ENCODE results near the gene CES2.

Gene CES2

DNA sequence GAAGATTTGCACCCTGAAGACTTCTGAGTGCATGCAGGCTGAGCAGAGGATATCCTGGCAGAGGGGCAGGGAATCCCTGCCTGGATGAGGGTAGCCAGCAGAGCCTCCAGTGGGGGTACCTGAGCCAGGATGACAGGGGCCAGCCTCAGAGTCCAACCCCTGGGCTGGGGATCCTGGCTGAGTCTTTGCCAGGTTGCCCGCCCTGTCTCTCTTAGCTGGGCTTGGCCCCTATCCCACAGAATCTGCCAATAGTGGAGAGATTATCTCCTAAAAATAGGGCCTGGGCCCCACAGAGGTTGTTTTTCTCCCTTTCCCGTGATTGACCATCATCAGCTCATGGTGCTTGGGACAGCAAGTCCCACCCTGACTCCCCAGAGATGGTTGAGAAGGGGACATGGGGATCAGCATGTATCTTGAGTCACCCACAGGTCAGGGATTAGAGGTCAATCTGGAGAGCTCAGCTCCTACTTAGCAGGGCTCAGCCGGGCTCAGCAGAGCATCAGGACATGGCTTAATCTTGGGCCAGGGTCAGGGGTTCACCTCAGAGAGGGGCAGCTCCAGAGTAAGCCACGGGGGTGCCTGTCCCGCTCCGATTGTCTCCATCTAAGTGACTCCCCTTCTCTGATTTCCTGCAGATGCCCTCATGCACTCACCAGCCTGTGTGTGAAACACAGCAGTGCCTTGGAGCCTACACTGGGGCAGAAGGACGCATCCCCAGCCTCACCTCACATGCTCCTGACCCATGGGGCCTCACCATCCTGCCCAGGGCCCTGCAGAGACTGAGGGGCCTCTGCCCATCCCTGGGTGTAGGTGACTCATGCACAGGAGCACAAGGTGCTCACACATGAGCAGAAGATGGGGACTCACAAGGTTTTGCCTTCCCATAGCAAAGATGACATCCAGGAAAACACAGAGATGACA, 28.1 kb upstream of the CES2 start:
- DNase-seq (ENCODE audit: low read depth) = no peak
- TF ChIP-seq, protein P1, sequence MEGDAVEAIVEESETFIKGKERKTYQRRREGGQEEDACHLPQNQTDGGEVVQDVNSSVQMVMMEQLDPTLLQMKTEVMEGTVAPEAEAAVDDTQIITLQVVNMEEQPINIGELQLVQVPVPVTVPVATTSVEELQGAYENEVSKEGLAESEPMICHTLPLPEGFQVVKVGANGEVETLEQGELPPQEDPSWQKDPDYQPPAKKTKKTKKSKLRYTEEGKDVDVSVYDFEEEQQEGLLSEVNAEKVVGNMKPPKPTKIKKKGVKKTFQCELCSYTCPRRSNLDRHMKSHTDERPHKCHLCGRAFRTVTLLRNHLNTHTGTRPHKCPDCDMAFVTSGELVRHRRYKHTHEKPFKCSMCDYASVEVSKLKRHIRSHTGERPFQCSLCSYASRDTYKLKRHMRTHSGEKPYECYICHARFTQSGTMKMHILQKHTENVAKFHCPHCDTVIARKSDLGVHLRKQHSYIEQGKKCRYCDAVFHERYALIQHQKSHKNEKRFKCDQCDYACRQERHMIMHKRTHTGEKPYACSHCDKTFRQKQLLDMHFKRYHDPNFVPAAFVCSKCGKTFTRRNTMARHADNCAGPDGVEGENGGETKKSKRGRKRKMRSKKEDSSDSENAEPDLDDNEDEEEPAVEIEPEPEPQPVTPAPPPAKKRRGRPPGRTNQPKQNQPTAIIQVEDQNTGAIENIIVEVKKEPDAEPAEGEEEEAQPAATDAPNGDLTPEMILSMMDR (IDR thresholded peaks at IDR 0.05; ENCODE audit: low read depth, low read length, missing control alignments) = no peak
- H3K4me3 ChIP-seq (ENCODE audit: low read depth, low read length) = no peak overlapping the region

DNA sequence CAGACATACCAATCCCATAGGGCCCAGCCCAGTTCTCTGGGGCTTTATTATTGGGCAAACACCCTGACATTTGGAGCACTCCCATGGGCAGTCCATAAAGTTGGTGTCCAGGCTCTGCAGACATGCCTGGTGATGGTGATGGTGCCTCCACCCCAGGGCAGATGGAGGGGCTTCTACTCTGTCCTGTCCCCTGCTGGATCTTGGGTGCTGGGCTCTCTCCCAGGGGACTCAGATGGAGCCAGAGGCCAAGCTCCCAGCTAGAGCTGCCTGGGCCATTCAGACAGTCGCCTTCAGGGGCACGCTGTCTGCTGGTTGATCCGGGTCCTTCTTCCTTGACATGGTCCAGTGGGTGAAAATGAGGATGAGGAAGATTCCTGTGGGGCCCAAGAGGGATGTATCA, 27.2 kb upstream of the CES2 start:
- TF ChIP-seq, protein P1 (IDR thresholded peaks at IDR 0.05; ENCODE audit: low read depth, low read length, missing control alignments) = no peak
- DNase-seq (ENCODE audit: low read depth) = no peak
- H3K4me3 ChIP-seq (ENCODE audit: low read depth, low read length) = no peak overlapping the region

DNA sequence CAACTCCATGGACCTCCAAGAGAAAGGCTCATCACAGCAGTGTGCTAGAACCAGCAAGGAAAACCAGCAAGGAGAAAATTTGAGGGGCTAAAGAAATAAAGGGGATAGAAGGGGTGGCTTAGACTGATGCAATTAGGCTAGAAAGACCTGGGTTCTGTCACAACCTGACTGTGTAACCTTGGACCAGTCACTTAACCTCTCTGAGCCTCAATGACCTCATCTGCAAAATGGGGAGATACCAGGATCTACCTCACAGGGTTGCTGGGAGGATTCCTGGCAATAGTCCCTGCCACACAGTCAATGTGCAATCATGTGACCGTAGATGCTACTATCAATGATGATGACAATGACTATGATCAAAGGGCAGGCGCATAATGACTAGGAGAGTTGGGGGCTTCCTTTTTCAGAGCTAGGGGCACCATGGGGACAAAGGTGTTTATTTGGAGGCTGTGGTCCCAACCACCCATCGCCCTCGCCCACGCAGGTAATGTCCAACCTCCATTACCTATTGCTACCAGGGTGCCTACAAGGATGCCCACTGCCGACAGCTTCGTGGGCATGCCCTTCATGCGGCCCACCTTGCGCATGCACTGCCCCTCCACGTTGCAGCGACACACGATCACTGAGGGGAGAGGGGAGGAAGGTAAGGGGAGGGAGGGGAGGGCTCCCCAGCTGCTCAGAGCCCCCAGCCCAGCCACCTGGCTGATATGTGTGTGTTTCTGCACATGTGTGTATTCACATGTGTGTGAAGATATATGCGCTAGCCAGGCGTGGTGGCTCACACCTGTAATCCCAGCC, 26.4 kb upstream of the CES2 start:
- no peak overlapping the region for H3K4me3 ChIP-seq (ENCODE audit: low read depth, low read length)
- TF ChIP-seq, protein P1 (IDR thresholded peaks at IDR 0.05; ENCODE audit: low read depth, low read length, missing control alignments) = no peak
- no peak for DNase-seq (ENCODE audit: low read depth)

DNA sequence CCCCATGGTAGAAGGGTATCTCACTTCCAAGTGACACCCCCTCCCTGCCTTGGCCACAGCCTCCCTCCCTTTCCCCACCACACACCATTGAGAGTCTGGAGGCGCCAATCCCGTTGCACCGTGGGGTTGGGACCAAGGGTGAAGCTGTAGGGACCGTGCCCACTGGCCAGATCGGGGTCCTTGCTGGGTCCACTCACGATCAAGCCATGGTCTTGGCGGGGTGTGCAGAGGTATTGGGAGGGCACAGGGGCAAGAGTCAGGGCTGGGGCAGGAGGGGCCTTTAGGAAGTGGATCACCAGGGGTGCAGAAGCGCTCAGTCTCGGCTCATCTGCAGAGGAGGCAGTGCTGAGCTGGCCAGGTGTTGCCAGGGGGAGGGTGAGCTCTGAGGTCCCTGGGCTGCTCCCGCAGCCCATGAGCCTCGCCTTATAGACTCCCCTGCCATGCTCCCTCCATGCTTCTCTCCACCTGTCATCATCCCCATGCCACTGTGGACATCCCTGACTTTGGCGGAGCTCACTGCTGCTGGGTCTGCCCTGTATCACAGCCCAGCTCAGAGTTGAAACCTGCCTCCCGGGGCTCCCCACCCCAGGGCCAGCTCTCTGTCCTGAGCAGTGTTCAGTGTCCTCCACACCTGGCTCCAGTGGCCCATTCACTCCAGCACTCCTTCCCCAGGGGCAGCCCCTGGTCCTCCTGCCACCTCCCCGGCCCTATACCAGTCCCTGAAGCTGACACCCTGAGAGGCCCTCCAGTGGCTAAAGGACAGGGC, 25.0 kb upstream of the CES2 start:
- H3K4me3 ChIP-seq (ENCODE audit: low read depth, low read length) = no peak overlapping the region
- TF ChIP-seq, protein P1 (IDR thresholded peaks at IDR 0.05; ENCODE audit: low read depth, low read length, missing control alignments) = no peak
- DNase-seq (ENCODE audit: low read depth) = no peak

DNA sequence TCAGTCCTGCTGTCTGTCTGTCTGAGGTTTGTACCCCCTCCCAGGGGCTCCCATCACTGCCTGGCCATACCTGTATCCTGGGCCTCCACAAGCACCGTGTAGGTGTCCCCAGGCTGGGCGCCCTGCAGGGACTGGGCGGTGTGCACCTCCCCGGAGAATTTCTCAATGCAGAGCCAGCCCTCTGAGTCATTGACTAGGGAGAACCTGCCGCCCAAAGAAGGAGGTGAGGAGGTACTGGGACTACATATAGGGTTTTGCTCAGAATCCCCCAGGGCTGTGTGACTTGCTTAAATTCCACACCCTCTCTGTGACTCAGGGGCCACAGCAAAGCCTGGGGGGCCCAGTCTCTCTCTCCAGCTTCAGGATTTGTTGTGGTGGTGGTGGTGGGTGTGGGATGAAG, 24.2 kb upstream of the CES2 start:
- H3K4me3 ChIP-seq (ENCODE audit: low read depth, low read length) = no peak overlapping the region
- TF ChIP-seq, protein P1 (IDR thresholded peaks at IDR 0.05; ENCODE audit: low read depth, low read length, missing control alignments) = no peak
- no peak for DNase-seq (ENCODE audit: low read depth)

DNA sequence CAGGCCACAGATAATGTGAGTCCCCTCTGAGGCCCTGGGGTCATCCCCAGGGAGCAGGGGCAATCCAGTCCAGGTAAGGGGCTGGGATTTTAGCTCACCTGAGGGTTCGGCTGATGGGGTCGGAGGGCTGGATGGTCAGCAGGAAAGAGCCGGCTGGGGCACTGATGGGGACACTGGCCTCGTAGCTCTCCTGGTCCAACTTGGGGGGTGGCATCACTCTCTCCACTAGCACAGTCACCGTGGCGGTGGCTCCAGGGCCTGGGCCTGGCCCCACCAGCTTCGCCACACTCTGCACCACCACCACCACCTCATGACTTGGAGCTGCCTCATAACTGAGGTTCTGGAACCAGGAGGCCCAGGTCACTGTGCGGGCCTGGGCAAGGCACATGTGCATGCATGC, 23.5 kb upstream of the CES2 start:
- no peak overlapping the region for H3K4me3 ChIP-seq (ENCODE audit: low read depth, low read length)
- TF ChIP-seq, protein P1 (IDR thresholded peaks at IDR 0.05; ENCODE audit: low read depth, low read length, missing control alignments) = no peak
- DNase-seq (ENCODE audit: low read depth) = no peak
